Stimulated activated CD4-positive, alpha-beta T cell treated with anti-CD3 and anti-CD28 coated beads, Interleukin-15, amount 100 ng/mL, for 24 hours (primary cell): ENCODE measurements around the gene LDB2.

Experiments
- DNase-seq: peaks from one replicate; pipeline ENCODE4 v3.0.0-alpha.2; 2020

Gene LDB2

GRCh38 chr4:16677001-16677944 is 221.2 kb downstream of the LDB2 start:
- DNase-seq, result no peak

GRCh38 chr4:16676230-16676770 is 222.1 kb downstream of the LDB2 start:
- no peak for DNase-seq

GRCh38 chr4:16674082-16674481 is 224.4 kb downstream of the LDB2 start:
- no peak for DNase-seq

GRCh38 chr4:16672421-16672820 is 226.0 kb downstream of the LDB2 start:
- DNase-seq, result no peak

GRCh38 chr4:16671741-16672140 is 226.7 kb downstream of the LDB2 start:
- DNase-seq, result no peak

- no peak for DNase-seq
These were observed 227.7 kb downstream of the LDB2 start for GRCh38 chr4:16670727-16671126.

GRCh38 chr4:16669036-16669435 is 229.4 kb downstream of the LDB2 start:
- DNase-seq, result no peak

GRCh38 chr4:16668488-16668887 is 230.0 kb downstream of the LDB2 start:
- no peak for DNase-seq

- DNase-seq, result no peak
These were observed 231.0 kb downstream of the LDB2 start for GRCh38 chr4:16667464-16667863.

- DNase-seq, result no peak
These were observed 232.4 kb downstream of the LDB2 start for GRCh38 chr4:16665942-16666551.

GRCh38 chr4:16663732-16664131 is 234.7 kb downstream of the LDB2 start:
- DNase-seq, result no peak

GRCh38 chr4:16663307-16663706 is 235.1 kb downstream of the LDB2 start:
- no peak for DNase-seq

GRCh38 chr4:16661813-16662212 is 236.6 kb downstream of the LDB2 start:
- DNase-seq, result no peak

- no peak for DNase-seq
These were observed 237.8 kb downstream of the LDB2 start for GRCh38 chr4:16660656-16661055.

- no peak for DNase-seq
These were observed 238.8 kb downstream of the LDB2 start for GRCh38 chr4:16659694-16660093.

GRCh38 chr4:16659079-16659478 is 239.4 kb downstream of the LDB2 start:
- DNase-seq, result no peak

- DNase-seq, result no peak
These were observed 240.3 kb downstream of the LDB2 start for GRCh38 chr4:16658183-16658582.

- DNase-seq, result no peak
These were observed 243.3 kb downstream of the LDB2 start for GRCh38 chr4:16655111-16655510.

- DNase-seq, result no peak
These were observed 245.6 kb downstream of the LDB2 start for GRCh38 chr4:16652732-16653305.

GRCh38 chr4:16646459-16646858 is 252.0 kb downstream of the LDB2 start:
- no peak for DNase-seq

GRCh38 chr4:16643893-16644292 is 254.6 kb downstream of the LDB2 start:
- no peak for DNase-seq

- no peak for DNase-seq
These were observed 255.5 kb downstream of the LDB2 start for GRCh38 chr4:16642897-16643296.

GRCh38 chr4:16641971-16642370 is 256.5 kb downstream of the LDB2 start:
- no peak for DNase-seq
